GM19467 (cell line): ENCODE results near the gene ANAPC5.

Experiments used
- ATAC-seq: cut with Tn5 transposase; IDR thresholded peaks from one replicate; pipeline ENCODE4 v1.9.1; 2021; ENCODE audit warnings: mild to moderate bottlenecking, moderate library complexity; ENCODE audit not compliant: unreplicated experiment

The ANAPC5 gene

DNA sequence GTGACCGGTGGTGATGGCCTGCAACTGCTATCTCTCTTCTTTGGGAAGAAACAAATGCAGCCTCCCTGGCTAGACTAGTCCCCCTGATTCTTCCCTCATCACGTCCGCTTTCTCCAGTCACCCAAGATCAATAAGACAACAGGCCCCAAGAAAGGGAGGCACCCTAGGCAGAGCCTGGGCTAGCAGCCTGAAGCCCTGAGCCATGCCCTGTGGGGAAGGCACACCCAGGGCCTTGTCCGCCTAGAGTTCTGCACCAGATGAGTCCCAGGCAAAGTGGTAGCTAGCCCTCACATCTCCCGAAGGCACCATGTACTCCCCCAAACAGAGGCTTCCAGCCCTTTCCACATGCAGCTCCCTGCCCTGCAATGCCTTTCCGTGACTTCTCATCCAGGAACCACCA, 90.8 kb downstream of the ANAPC5 start:
- no peak for ATAC-seq

DNA sequence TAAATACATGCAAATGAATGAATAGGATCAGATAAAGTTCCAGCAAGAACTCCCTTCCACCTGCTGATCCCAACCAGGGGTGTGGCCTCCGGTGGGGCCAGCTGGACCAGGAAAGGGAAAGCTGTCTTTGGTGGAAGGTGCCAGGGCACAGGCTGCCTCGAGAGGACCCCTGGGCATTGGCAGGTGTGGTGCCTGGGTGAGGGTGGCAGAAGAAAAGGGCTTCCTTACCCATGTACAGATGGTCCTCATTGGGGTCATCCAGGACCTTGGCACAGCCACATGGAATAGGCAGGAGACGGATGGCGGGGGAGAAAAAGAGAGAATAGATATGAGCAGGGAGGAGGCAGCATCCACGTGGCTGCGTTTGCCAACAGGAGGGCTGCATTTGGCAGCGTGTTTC, 92.1 kb downstream of the ANAPC5 start:
- ATAC-seq, result no peak

GRCh38 chr12:121259074-121259473, 93.1 kb downstream of the ANAPC5 start:
- no peak for ATAC-seq
